Endothelial cell of umbilical vein (primary cell): ENCODE results near the gene PRRC2A.

Experiments
- CTCF ChIP-seq, 2 donors: IDR thresholded peaks; 1 replicate in 1 of 2; 2 replicates in 1 of 2; pipeline ENCODE4 v1.5.1; 2011; ENCODE audit warnings: low read length in 2 of 2, mild to moderate bottlenecking in 2 of 2, moderate library complexity in 2 of 2, control low read depth in 1 of 2, inconsistent platforms in 1 of 2, low read depth in 1 of 2; ENCODE audit not compliant: insufficient read depth in 1 of 2; ENCODE audit errors: extremely low read depth in 1 of 2
- FOS ChIP-seq: IDR thresholded peaks from 2 replicates; pipeline ENCODE4 v1.6.1; 2011; ENCODE audit warnings: mild to moderate bottlenecking, low read length, moderate library complexity, borderline replicate concordance; ENCODE audit not compliant: insufficient read depth
- GATA2 ChIP-seq: IDR thresholded peaks from 2 replicates; pipeline ENCODE4 v1.7.0; 2011; ENCODE audit warnings: low read depth, mild to moderate bottlenecking, moderate library complexity, mixed read lengths, low read length; ENCODE audit not compliant: insufficient read length, insufficient read depth

GRCh38 chr6:31641370-31641769, 20.9 kb downstream of the PRRC2A start:
- TF ChIP-seq CTCF (IDR thresholded peaks at IDR 0.05; ENCODE audit: extremely low read depth in 1 of 2, insufficient read depth in 1 of 2, low read depth in 1 of 2, low read length in 2 of 2), result no peak
- no peak for TF ChIP-seq GATA2
- no peak for TF ChIP-seq FOS
